Hematopoietic multipotent progenitor cell treated with erythropoietin and hydrocortisone succinate and interleukin-3 and kit ligand, for 15 days (in vitro differentiated cells): ENCODE measurements around the gene NPAT.
"Not testable (repeated sequence)": the region's sequence is repeated elsewhere in the genome, so short reads cannot be mapped to it uniquely, and the experiment has no call there.

Source experiments
- DNase-seq: peaks from one replicate; pipeline ENCODE4 v3.0.0-alpha.2; 2015; ENCODE audit warnings: low spot score

Gene NPAT

DNA sequence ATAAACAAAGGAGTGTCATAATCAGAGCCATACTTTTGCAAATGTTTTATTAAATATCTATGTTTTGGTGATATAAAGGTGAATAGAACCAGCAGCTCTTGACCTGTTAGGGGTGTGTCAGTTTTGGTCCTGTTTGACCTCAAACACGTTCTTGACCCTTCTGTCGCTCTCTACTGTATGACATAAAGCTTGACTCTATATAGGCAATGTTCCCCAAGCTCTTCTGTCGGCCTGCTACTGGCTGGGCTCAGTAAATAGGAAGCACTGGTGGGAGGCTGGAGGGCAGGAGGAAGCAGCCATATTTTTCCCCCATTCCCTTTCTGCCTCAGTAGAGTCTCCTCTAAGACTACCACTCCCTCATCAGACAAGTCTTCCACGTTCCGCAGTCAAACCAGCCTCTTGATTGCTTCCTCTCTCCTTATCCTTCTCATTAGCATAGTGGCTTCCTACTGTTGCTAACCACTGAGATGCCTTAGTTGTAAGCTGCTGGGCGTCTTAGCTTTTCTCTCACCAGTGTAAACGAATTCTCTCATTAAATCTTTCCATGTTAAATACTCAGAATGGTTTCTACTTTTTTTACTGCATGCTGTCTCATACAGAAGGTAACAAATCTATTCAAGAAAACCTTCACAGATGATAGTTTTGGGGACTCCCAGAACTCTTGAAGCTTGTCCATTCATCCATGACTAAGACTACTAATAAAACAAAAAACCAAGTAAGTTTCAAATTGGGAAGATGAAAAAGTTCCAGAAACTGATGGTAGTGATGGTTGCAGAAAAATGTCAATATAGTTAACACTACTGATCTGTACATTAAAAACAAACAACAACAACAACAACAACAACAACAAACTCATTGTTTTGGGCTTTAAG is 3.3 kb downstream of the NPAT start:
- DNase-seq, result peak; percentile 26

DNA sequence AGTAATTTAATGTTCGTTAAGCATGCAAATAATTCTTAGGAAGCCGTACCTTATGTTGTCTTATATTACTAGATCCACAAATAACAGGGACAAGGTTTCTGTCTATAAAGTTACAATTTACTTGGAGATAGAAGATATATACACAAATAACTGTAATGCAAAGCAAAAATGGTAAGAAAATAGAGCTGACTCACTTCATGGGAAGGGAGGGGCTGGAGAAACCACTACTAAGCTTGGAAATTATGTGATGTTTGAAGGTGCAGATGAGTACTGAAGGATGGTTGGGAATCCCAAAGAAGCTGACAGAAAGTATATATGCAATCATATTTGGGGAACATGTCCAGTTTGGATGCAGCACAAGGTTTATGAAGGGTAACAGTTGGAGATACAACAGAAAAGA is 4.0 kb downstream of the NPAT start:
- peak; percentile 55 for DNase-seq

DNA sequence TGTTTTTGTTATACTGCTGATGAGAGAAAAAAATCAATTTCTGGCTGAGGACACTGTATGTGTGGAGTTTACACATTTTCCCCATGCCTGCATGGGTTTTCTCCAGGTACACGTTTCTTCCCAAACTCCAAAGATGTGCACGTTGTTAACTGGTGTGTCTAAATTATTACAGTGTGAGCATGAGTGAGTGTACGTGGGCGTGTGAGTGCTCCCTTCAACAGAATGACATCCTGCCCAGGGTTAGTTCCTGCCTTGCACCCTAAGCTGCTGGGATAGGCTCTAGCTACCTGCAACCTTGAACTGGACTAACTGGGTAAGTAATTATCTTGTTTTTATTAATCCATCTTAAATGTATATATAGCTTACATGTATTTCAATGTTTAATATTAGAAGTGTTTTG is 5.5 kb downstream of the NPAT start:
- no peak for DNase-seq

DNA sequence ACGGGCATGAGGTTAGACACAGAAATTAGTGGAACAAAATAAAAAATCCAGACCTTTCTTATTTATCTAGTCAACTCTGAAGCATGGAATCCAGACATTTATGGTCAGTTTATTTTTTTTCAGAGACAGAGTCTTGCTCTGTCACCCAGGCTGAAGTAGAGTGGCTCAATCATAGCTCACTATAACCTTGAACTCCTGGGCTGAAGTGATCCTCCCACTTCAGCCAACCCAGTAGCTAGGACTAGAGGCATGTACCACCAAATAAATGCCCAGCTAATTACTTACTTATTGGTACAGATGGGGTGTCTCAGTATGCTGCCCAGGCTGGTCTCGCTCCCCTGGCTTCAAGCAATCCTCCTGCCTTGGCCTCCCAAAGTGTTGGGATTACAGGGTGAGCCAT is 8.7 kb downstream of the NPAT start:
- no peak for DNase-seq

DNA sequence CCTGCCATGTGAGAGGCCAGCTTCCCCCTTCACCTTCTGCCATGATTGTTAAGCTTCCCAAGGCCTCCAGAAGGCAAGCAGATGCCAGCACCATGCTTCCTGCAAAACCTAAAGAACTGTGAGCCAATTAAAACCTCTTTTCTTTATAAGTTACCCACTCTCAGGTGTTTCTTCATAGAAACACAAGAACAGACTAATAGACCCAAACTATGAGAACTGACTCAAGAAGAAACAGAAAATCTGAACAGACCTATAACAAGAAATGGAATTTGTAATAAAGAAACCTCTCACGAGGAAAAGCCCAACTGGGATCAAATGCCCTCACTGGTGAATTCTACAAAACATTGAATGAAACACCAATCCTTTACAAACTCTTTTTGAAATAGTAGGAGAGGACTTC is 12.0 kb downstream of the NPAT start:
- no peak for DNase-seq

DNA sequence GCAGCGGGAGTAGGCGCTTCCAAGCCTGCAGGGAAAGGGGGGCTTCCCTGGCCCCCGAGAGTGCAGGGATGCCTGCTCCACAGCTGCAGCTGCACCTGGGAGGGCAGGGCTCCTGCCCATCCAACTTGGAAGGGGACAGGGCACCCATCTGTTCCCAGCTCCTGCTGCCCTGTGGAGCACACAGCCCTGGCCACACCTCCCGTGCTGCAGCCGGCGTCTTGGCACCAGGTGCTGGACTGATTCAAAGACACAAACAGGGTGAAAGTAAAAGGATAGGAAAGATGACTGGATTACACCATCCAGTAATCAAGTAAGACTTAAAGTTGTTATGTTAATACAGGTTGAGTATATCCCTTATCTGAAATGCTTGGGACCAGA is 14.8 kb downstream of the NPAT start:
- no peak for DNase-seq

DNA sequence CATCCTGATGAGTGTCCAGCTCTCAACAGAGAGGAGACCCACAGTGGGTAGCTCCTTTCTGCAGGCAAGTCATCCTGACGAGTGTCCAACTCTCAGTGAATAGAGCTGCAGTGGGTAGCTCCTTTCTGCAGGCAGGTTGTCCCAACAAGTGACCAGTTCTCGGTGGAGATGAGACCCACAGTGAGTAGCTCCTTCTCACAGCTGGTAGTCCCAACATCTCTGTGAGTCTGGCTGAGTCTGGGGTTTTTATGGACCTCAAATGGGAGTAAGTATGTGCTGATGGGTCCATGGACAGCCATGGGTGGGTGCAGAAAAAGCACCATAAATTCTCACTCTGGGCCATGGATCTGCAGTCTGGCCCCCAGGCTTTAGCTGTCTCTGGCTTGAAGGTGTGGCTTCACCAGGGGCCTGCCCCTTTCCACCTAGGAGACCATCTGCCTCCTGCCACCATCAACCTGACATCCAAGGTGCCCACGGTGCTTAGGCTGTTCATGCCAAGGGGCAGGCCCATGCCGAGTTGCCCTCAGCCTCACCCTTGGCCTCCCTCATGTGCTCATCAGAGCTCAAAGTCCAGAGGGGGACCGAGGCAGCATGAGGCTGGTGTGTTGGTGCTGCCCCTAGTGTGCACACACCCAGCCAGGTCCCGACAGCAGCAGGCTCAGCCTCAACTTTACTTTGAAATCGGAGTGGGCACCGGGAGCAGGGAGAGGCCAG is 15.3 kb downstream of the NPAT start:
- DNase-seq, result no peak

DNA sequence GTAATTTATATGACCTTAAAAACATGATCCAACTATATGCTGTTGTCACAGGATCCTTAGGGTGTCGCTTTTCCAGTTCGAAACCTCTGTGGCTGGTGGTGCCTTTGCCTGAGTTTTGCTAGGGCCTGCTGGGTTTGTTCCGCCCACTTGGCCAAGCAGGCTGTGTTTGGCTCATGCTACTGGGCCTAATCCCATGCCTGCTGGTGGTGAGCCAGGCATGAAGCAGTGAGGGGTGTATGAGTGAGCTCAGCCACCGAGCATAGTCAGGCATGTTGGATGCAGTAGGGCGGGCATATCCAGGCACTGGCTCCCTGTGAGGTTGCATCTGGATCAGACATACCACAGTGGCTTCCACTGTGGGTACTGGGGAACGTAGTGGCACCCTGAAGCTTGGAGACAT is 16.3 kb downstream of the NPAT start:
- no peak for DNase-seq

DNA sequence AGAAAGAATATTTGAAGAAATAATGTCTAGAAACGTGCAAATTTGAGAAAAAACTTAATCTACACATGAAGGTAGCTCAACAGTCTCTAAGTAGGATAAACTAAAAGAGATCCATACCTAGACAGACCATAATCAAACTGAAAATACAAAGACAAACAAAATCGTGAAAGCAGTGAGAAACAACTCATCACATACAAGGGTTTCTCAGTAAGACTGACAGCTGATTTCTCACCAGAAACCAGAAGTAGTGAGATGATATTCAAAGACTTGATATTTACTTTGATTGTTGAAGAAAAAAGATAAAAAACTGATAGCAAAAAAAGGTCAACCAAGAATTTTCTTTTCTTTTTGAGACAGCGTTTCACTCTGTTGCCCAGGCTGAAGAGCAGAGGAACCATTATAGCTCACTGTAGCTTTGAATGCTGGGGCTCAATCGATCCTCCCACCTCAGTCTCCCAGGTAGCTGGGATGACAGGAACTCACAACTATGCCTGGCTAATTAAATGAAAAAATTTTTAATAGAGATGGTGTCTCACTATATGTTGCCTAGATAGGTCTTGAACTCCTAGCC is 17.4 kb downstream of the NPAT start:
- DNase-seq, result no peak

DNA sequence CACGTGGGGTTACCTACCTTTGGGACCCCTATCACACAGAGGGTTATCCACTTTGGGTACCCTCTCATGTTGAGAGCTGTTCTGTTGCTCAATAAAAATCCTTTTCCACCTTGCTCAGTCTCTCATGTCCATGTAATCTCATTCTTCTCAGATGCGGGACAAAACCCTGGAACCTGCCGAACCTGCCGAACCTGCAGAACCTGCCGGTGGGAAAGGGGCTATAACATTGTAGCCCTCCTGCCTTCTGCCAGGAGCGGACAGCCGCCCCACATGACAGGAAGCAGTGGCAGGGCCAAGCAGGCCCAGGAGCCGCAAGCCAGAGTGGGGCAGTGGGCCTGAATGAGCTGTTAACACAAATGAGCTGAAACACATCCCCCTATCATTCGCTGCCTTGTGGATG is 18.1 kb downstream of the NPAT start:
- no peak for DNase-seq

DNA sequence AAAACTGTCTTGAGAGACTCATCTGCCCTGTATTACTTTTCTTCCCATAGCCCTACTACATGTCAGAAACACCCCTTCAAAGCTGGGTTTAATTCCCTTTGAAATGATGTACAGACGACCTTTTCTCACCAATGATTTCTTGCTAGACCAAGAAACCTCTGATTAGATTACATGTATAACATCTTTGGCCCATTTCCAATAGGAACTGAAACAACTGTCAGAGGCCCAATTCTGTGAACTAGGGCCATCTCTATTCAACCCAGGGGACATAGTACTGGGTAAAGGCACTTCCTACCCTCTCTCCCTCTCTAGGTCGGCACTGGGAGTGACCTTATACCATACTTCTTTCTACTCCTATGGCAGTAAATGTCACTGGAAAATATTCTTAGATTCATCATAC is 19.4 kb downstream of the NPAT start:
- DNase-seq, result no peak

DNA sequence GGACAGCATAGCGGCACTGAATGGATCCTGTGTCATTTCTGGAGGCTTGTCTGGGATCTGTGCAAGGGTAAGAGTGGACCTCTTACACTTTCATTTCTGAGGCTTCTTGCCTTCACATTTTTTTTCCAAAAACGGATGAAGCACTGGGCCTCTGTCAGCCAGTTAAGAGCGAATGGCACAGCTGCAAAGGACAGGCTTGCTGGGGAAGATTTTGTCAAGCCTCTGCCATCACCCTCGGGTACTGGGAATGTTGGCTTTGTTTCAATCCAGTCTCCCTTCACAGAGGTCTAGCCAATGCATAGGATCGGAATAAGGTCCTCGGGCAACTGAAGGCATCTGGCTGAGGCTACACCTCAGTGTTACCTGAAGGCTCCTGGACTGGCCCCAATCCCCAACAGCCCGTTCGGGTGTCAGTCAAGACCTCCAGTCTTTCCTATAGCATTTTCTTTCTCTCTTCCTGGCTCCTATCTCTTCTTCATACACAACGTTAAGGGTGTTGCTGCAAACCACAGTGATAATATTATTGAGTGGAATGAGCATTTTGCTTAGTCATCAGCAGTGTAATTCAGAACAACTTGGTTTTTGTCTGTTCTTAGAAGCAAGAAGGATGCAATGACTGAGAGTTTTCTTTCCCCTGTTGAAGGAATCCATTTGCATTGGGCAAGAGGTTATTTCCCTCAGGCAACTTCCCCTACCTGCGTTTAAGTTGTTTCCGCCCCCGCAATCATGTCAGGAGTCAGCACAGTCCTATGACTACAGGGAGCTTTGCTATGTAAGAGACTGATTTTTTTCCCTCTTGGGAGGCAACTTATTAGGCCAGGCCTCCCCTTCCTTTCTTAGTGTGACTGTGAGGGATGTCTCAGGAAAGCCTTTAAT is 22.8 kb downstream of the NPAT start:
- peak; percentile 67 for DNase-seq

DNA sequence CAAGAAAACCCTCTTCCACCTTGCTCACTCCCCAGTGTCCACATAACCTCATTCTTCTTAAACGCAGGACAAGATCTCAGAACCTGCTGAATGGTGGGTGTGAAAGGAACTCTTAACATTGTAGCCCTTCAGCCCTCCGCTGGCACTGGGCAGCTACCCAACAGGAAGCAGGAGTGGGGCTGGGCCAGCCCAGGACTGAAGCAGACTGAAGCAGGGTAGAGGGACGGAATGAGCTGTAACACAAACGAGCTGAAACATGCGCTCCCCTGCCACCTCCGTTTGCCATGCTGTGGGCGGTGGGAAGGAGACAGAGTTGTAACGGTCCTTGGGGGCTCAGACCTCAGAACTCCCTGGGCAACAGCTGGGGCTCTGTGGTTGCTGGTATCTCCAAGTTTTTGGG is 23.6 kb downstream of the NPAT start:
- DNase-seq, result no peak

DNA sequence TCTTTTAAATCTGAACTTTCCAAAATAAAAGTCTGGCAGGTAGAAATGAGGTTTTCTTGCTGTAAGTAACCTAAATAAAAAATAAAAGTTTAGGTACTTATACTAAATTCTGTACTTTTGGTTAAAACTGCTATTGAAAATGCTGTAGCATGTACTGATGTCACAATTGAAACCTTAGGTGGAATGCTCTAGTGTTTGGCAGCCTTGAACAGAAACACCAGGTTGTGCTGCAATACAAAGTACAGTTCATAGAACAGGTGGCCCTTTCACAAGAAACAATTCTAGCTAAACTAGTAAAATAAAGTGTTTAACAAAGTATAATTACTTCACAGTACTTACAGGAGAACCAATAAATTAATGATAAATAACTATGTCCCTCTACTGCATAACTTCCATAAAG is 25.1 kb downstream of the NPAT start:
- DNase-seq, result no peak

DNA sequence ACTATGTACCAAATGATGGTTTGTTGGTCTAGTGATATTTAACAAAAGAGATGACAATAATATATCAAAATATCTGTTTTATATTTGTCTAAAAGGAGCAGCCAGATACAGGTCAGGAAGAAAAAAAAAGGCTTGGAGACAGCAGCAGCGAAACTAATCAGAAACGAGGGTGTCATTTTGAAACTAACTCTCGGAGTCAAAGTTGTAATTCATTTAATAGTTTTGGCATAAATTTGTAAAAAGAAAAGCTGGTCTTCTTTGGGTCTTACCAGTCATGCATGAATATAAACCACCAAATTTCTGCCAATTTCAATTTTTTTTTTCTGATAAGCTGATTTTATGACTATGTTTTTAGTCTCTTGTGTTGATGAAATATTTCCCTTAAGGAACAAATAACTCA is 25.5 kb downstream of the NPAT start:
- DNase-seq, result no peak

DNA sequence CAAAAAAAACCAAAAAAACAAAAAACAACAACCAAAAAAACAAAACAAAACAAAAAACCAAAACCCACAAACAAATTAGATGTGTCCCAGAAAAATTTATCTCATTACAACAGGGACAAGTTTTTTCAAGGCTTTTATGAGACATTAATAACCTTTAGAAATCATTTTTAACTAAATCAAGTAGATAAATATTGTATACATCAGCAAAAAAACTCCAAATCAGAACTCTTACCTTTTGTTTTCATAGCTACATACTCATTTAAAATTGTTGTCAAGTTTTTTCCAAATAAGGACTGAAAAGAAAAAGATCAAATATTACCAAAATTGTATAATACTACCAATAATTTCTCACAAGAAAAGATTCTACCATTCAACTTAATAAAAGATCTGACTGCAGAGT is 28.7 kb downstream of the NPAT start:
- DNase-seq, result no peak

DNA sequence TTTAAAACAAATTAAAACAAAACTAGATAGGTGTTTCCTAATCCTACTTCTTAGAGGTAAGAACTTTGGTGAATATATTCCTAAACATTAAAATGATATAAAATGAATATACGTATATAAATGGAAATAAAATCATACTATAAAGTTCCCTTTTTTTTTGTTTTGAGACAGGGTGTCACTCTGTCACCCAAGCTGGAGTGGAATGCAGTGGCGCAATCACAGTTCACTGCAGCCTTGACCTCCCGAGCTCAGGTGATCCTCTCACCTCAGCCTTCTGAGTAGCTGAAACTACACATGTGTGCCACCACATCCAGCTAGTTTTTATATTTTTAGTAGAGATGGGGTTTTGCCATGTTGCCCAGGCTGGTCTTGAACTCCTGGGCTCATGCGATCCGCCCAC is 44.9 kb downstream of the NPAT start:
- DNase-seq, result no peak

DNA sequence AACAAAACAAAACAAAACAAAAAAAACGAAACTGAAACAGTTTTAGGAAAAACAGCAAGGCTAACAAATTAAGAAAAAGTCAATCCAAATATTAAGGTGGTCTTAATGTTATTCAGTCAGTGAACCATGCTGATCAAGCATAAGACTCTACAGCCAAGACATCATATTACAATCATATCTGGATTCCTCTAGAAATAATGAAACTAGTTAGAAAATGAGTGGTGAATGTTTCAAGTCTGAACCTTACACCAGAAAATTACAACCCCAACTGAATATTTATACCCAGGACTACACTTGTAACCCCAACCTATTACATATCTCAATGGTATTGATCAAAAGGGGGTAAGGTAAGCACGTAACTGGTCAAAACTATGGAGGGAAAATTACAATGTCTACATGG is 52.3 kb downstream of the NPAT start:
- no peak for DNase-seq

DNA sequence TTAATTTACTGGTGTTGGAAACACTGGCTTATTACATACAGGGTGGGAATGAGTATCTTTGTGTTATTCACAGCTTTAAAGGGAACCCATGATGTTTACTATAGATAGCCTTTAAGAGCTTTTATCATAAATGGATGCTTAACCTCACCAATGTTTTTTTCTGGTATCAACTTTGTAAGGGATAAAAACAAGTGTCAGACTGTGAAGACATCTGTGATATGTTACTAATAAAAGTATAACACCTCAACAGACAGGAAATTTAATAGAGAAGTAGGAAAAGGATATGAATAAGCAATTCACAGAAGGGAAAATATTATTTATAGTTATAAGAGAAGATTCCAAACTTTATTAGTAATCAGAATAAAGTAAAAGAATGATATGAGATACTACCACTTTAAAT is 54.8 kb downstream of the NPAT start:
- no peak for DNase-seq

DNA sequence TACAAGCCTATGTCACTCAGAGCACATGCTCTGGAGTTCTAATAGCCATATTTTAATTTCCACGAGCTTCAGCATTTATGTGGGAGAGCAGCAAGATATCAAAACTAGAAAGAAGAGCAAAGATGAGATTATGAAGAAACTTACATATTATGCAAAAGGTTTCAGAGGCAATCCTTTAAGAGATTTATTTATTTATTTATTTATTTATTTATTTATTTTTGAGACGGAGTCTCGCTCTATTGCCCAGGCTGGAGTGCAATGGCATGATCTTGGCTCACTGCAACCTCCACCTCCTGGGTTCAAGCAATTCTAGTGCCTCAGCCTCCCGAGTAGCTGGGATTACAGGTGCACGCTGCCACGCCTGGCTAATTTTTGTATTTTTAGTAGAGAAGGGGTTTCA is 59.6 kb downstream of the NPAT start:
- not testable (repeated sequence) for DNase-seq

DNA sequence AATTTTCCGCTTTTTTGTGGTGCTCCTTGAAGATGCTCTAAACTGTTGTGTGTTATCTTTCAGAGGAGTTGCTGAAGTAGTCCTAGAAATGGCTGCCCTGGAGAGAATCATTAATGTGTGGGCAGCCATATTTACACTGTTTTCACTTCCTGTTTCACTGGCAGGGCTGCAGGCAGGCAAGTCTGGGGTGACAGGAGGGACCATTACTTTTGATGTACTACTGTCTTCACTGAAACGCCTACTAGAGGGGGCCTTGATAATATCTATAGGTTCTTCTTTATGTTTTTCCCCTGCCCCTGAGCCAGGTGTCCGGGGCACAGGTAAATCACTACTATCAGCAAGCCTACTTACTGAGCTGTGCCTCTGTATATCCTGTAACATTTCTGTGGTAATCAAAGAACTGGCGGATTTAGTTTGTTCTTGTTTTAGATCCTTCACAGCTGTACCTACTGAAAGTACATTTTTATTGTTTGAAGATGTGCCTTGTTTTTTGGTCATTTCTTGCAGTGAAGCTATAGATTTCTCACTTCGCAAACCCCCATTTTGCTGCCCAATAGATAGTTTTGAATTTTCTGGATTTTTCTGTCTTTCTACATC is 61.4 kb downstream of the NPAT start:
- no peak for DNase-seq

DNA sequence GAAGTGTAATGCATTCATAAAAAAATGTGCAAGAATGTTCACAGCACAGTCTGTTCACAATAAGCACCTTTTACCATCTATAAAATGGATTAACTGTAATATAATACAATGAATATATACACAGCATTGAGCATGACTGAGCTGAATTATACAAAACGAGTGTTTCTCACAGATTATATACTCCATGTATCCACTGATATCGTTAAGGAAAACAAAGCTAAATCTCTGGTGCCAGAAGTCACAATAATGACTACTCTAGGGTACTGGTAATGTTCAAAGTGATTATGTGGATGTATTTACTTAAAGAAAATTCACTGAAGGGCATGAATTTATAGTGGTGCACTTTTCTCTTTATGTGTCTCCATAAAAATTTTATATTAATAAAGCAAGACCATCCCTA is 67.8 kb downstream of the NPAT start:
- DNase-seq, result no peak
